Right hindlimb (tissue), 1 donor: Measurements from ENCODE around the gene SRRM2.
A peak's percentile ranks its signal among the peaks of the same experiment; 100 is the strongest.
"Not testable (repeated sequence)": the region's sequence is repeated elsewhere in the genome, so short reads cannot be mapped to it uniquely, and the experiment has no call there.

ENCODE experiments used
- DNase-seq: peaks from one replicate; pipeline ENCODE4 v3.0.0-alpha.2; 2018

The SRRM2 gene

DNA sequence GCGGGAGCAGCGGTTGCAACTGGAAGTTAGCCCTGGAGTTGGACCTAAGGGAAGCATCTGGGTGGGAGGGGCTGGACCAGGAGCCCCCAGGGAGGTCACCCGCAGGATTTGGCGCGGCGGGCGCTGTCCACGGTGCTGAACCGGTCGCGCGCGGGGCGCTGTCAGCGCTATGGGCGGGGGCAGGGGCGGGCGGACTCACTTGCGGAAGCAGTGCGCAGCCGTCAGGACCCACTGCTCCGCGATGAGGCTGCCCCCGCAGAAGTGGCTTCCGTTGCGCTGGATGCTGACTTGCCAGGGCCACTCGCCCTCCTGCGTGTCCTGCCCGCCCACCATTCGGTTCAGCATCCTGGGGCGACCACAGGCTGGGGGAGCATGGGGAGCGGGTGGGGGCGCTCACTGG lies 36.9 kb upstream of the SRRM2 start:
- DNase-seq: peak; percentile 77

DNA sequence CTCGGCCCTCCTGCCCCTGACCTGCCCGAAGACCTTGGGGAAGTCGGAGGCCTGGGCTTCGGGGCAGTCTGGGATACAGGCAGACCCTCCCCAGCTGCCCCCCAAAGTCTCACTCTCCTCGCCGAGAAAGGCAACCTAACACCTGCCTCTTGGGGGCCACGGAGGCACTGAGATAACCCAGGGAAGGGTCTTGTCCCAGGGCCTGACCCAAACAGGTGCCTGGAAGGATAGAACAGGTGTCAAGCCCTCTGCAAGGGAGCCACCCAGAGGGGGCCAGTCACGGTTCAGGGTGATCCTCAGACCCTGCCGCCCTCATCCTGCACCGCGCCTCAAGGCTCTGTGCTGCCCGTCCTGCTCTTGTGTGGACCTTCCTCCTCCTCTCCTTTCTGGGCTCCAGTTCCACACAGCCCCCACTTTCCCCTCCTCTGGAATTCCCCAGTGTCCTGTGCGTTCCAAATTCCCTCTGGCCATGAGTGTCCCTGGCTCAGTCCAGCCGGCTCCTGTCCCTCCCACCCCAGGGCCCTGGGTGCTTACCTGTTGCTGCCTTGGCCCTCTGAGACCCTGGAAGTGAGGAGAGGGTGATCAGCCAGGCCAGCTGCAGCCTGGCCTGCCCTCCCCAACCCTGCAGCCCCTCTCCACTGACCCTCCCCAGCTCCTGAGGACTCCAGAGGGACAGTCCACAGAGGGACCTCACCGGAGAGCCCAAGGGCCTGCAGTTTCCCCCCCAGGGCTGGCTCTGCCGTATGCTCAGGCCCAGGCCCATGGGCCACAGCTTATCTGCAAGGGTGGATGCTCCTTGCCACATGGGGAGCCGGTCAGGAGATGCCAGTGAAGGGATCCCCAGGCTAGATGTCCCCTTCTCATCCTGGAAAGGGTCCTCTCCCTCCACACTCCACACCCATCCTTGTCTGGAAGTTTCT lies 36.2 kb upstream of the SRRM2 start:
- DNase-seq: no peak

DNA sequence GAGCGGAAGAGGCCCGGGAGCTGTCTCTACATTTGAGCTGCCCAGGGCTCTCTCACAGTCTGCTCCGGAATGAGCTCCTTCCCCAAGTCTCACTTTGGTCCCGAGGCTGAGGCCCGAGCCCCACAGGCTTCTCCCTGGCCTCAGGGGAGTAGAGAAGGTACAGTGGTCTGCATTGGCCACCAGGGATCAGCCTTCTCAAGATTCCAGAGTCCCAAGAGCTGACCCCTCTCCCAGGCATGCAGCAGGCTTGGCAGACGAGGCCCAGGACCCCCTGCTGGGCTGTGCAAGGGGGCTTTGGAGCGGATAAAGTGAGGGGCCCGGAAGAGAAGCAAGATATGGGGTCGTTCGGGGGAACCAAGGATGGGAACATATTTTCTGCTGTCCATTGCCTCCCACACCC lies 35.5 kb upstream of the SRRM2 start:
- DNase-seq: no peak

DNA sequence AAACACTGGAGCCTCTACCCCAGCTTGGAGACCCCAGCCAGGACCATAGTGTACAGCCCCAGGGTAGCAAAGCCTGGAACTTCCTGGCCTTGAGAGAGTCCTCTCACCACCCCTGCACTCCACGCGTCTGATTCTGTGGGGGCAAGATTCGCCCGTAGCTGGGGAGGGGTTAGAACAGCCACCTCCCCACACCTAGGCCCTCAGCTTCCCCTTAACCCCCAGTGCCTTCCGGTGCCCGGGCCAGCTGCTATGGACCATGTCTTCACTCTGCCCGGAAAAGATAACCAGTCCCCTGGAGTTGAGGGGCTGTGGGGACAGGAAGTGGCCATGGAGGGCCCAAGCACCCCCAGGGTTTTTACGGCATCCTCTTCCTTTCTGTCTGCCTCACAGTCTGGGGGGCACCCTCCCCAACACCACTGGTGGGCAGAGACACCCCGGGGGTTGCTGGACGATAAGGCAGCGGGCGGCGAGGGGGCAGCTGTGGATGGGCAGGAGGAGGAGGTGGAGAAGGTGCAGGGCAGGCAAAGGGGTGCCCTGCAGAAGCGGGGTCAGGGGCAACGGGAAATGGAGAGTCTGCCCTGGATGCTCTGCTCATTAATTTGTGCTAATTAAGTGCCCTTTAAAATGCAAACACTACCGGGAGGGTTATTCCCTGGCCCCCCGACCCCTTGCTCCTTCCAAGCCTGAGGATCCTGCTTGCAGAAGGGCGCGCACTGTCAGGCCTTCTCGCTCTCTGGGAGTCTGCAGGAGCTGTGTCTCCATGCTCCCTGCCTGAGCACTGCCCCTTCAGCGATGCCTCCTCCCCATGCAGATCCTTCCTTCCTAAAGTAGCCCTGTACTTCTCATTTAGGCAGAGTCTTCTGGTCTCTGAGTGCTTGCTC lies 34.8 kb upstream of the SRRM2 start:
- DNase-seq: no peak

DNA sequence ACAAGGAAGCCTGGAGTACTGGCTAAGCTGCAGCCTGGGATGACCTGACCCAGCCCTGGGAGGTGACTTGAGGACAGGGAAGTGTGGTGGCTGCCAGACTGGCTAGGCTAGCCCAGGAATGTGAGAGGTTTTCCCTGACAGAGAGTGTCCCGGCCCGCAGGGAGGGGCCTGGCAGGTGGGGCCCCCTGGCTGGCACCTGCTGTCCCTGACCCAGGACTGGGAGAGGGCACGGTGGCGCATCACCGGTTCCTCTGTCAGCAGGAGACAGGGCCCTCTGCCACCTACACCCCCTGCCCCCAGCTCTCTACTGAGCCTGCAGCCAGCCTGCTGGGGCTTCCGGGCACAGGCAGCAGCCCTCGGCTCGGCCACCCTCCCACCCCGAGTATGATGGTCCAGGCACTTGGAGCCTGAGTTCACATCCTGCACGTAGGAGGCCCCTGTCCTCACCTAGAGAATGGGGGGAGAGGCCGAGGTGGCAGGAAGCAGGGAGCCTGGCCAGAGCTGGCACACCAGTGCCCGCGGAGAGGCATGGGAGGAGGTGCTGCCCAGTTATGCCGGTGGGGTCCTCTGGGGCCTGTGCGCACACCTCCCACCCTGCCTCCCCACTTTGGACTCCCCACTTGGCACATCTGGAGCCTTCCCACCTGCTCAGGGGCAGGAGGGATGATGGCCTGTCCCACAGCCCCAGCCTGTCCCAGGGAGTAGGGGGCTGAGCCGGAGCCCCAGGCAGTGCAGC lies 32.9 kb upstream of the SRRM2 start:
- DNase-seq: no peak

DNA sequence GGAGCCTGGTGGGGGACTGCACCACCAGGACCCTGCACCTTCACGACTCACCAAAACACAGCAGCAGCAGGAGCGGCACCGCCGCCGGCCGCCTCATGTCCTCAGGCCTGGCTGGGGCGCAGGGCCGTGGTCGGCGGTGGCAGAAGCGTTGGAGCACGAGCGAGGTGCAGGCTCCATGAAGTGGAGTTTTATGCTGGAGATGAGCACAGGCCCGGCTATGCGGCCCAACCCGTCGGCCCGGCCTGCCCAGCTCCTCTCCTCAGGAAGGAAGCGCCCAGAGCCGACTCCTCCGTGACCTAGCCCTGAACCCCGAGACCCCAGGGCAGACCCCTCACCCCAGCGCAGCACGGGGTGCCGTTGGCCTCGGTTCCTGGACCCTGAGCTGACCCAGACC lies 32.4 kb upstream of the SRRM2 start, which contains the start of gene PRSS27:
PRSS27 (minus strand) TSS at position 161 of the 394 bp plus-strand sequence; CDS start at position 97, 64 bp downstream.
- no peak for DNase-seq

DNA sequence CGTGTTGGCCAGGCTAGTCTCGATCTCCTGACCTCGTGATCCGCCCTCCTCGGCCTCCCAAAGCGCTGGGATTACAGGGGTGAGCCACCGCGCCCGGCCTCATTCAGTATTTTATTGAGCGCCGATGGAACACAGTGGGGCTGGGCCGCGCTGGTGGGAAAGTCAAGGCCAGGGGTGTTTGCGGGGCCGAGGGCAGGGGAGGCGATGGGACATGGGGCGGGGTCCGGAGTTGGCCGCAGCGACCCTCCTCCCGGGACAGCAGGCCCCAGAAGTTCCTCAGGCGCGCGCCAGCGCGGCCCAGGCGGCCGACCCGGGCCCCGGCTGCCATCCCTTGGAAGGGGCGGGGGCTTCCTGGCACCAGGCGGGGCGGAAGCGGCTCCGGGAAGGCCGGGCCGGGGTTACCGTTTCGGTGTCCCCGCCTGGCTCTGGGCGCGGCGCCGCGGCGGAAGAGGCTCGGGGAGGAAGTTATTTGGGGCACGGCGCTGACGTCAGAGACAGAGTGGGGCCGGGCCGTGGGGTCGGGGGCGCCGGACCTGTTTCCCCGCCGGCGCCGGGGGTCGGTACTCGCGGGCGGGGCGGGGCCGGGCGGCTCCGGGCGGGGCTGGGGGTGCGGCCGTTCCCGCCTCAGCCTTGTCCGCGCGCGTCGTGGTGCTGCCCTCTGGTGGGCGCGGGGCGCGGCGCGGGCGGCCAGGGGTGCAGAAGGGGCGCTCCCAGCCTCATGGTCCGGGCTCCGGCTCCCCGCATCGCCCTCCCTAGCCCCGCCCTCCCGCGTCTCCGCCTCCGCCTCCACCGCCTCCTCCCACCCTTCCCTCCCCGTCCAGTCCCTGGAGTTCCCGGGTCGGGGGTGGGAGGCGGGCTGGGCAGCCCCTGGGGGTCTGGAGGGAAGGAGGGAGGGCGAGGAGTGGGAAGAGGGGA lies 31.5 kb upstream of the SRRM2 start:
- DNase-seq: peak; percentile 88

DNA sequence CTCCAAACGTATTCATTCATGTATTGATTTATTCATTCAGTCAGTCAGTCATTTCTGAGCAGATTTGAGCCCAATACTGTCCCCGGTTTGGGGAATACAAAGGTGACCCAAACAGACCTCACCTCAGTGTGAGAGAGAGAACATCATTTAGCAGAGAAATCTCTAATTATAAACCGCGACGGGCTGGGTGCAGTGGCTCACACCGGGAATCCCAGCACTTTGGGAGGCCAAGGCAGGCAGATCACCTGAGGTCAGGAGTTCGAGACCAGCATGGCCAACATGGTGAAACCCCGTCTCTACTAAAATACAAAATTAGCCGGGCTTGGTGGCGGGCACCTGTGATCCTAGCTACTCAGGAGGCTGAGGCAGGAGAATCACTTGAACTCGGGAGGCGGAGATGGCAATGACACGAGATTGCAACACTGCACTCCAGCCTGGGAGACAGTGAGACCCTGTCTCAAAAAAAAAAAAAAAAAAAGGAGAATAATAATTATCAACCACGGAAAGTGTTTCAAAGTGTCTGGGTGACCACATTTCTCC lies 30.7 kb upstream of the SRRM2 start:
- not testable (repeated sequence) for DNase-seq

DNA sequence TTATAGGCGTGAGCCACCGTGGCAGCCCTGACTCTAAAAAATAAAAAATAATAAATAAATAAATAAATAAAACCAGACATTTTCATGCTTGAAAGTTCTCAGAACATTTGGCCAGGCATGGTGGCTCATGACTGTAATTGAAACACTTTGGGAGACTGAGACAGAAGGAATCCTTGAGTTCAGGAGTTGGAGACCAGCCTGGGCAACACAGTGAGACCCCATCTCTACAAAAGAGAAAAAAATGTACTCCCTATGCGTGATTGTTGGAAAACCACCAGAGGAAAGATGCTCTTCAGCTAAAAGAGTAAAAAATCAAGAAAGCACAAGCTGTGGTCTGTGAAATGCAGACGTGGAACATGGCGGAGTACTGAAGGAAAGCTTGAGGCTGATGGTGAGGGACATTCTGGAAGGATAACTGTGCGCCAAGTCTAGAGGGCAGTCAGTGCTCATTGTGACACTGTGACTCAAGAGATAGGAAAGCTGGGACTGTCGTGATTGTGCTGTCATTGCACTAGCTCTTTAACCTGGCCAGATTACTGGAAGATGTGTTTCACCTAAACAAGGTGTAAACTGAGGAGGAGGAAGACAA lies 28.3 kb upstream of the SRRM2 start:
- no peak for DNase-seq

DNA sequence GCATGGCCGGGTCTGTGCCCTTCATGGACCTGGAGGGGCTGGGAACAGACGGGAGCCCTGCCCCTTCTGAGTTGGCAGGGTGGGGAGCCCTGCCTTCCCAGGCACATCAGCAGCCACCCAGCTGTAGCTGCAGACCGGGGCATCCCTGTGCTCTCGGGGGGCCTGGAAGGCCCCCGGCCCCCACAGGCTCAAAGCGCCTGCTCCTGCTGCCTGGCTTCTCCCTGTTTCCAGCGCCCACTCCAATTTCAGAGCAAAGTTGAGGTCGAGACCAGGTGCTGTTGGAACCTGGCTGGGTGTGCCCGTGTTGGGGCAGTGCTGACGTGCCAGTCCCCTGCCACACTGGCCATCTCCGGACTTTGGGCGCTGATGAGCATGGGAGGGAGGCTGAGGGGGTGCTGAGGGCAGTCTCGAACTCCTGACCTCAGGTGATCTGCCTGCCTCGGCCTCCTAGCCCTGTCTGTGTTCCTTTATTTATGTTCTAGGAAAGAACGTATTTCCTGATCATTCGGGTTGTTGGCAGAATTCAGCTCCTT lies 27.6 kb upstream of the SRRM2 start:
- DNase-seq: no peak

DNA sequence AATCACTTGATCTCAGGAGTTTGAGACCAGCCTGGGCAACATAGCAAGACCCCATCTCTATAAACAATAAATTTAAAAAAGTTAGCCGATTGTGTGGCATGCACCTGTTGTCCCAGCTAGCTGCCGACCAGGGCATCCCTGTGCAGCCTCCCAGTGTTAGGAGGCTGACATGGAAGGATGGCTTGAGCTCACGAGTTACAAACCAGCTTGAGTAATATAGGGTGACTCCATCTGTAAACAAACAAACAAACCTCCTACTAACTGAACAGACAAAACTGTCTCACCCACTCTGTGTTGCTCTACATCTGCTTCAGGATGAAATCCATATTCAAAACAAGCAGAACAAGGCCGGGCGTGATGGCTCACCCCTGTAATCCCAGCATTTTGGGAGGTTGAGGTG lies 25.5 kb upstream of the SRRM2 start:
- no peak for DNase-seq

DNA sequence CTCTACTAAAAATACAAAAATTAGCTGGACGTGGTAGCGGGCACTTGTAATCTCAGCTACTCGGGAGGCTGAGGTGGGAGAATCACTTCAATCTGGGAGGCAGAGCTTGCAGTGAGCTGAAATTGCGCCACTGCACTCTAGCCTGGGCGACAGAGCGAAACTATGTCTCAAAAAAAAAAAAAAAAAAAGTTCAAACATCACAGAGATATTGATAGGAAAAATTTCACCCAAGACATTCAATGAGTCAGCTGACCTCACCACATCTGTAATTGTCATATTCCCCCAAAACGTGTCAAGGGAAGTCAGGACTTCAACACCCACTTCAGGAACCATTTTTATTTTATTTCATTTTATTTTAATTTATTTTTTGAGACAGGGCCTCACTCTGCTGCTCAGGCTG lies 24.4 kb upstream of the SRRM2 start:
- DNase-seq: no peak

DNA sequence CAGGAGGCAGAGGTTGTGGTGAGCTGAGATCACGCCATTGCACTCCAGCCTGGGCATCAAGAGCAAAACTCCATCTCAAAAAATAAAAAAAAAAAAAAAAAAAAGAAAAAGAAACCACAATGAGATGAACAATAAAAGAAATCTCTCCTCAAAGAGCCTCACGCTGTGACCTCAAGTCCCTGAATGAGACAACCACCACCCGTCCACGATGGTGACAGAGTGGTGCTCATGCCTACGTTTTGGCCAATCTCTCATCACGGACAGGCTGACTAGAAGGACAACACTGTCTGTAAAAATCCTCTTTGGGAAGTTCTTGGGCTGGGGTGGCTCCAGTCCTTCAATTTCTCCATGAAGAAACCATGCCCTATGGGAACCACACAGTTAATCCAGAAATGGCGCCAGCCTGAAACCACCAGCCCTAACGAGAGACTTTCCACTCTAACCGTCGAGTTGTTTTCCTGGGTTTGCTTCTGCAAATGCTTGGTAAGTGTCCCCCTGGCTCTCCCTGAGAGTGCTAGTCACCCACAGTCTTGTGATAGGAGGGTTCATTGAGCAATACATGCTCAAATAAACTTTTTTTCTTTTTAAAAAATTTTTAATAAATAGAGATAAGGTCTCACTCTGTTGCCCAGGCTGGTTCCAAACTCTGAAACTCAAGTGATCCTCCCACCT lies 17.5 kb upstream of the SRRM2 start:
- DNase-seq: no peak

DNA sequence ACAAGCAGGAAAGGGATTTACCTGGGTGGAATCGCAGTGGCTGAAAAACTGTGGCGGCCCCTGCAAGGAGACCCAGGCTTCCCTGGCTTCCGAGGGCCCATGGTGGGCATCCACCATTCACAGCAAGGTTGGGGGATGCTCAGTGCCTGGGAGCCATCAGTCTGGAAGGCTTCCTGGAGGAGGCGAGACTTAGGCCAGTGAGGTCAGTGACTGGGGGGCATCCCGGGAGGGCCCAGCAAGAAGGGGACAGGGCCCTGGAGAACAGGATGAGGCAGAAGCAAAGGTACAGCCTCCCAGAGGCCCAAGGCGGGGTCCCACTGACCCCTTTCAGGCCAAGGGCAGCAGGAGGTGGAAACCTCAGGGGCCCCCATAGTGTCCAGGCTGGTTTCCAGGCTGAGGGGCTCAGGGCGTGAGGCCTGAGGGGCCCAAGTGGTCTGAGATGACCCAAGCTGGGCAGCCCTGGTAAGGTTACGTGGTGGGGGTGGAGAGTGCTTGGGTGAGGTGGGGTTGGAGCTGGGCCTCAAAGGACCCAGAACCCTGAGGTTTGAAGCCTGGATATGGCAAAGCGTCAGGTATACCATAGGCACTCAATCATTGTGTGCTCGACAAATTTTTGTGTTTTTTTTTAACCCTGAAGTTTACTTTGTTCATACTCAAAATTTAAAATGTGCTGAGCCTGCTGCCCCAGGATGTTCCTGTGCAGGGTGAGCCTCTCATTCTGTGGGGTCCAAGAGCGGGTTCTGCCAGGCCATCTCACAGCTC lies 15.8 kb upstream of the SRRM2 start:
- no peak for DNase-seq

DNA sequence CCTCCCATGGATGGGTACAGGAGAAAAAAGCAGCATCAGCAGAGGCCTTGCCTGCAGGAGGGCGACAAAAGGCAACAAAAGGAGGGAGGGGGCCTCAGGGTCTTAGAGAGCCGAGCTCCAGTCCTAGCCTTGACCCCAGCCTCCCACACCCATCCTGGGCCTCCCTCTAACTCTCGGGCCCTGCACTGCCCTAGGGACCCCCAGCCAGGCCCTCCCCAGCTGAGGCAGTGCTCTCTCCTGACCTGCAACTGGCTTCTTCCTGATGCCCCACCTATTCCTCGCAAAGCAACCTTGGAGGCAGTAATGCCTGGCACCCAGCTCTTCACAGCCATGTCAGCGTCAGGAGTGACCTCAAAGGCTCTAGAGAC lies 15.2 kb upstream of the SRRM2 start:
- DNase-seq: no peak

DNA sequence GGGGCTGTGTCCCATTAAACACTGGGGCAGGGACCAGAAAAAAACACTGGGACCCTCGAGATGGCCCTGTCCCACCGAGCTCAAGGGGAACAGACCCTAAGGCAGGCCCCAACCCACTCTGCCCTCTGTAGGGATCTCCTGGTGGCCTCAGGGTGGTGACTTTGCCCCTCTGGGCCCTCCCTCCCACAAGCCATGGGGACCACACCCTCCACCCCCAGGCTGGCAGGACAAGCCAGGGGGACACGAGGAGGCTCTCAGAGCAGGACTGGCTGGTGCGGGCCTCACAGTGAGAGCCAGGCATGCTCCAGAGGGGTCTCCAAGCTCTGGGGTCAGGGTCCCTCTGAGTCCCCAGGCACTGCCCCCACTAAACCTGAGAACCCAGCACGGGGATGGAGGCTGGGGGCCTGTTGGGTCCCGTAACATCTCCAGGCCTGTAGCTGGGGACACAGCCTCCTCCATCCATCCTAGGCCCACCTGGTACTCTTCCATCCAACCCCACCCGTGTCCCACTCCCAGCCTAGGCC lies 14.5 kb upstream of the SRRM2 start:
- no peak for DNase-seq

DNA sequence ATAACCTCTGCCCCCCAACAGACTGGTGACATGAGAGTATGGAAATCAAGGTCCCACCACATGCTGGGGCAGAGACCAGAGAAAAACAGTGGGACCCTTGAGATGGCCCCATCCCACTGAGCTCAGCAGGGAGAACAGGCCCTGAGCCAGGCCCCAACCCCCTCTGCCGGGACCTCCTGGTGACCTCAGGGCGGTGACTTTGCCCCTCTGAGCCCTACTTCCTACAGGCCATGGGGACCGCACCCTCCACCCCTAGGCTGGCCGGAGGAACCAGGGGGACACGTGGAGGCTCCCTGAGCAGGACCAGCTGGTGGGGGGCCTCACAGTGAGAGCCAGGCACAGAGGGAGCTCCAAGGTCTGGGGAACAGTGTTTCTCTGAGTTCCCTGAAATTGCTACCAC lies 13.8 kb upstream of the SRRM2 start:
- DNase-seq: no peak

DNA sequence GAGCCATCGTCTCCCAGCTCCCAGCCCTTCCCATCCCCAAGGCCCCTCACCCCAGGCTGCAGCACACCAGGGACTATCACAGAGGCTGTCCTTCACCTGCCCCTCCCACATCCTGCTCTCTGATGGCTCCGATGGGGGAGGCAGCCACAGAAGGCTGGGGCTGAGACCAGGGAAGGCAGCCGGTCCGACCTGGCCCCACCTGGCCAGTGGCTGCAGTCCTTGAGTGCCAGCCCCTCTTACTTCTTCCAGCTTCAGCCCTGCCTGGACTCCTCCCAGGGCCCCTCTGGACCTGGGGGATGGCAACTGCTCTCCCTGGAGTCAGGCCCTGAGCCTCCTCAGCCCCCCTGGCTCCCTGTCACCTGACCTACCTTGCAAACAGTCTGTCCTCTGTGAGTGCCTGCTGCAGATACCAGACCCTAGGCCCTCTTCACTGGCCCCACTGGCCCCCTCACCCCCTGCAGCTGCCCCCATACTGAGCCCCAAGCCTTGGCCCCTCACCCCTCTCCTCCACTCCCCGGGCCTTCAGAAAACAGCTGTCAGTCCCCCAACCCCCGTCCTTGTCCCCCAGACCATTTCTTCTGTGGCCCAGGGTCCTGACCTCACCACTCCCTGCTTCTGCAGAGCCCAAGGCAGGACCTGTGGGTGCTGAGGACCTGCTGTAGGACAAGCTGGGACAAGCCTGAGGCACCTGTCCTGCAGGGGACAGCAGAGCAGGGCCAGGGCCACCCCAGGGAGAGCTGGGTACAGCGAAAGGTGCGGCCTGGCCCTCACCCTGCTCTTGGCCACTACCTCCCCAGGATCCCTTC lies 12.6 kb upstream of the SRRM2 start:
- no peak for DNase-seq

DNA sequence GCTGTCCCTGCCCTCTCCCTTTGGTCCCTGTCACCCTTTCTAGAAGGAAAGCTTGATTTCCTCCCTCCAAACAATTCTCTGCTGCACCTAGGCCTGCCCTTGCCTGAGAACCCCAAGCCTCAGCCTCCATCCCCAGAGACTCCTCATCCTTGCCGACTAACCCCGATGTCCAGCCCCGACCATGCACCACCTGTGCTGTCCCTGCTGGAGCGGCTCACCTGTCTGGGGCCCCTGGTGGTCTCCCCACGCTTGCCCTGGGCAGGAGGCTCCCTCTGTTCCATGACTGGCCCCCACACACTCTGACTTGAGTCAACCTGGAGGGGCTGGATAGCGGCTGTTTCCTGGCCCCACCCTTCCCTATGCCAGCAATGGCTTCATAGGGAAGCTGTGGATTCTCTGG lies 12.0 kb upstream of the SRRM2 start:
- no peak for DNase-seq
